Keratinocyte (primary cell): ENCODE results near the gene MEGF11. TPM values are rescaled to one million over a fixed set of nuclear protein-coding genes. Genes with fewer than 3 reads are reported as not detected.

Experiments
- DNase-seq: peaks from one replicate; pipeline ENCODE4 v3.0.0-alpha.2; 2011; ENCODE audit warnings: low read depth, missing footprints, low spot score
- FAIRE-seq: peaks from 2 replicates; lab custom pipeline; 2011; peaks lifted over from hg19 to GRCh38; lab: Jason Lieb, UNC
- H2AFZ ChIP-seq: 2 replicates; pipeline ENCODE4 v1.6.0; 2012; ENCODE audit warnings: low read length, control low read depth, inconsistent platforms; ENCODE audit not compliant: control insufficient read depth
- H3K27ac ChIP-seq: 2 replicates; pipeline ENCODE4 v1.5.1; 2011; ENCODE audit warnings: low read length; ENCODE audit not compliant: control insufficient read depth, insufficient read depth
- H3K27me3 ChIP-seq: 3 replicates; pipeline ENCODE4 v1.6.0; 2011; ENCODE audit warnings: low read length; ENCODE audit not compliant: control insufficient read depth, insufficient read depth; ENCODE audit errors: extremely low read depth
- H3K36me3 ChIP-seq, 2 experiments: 2 replicates in 1 of 2; 3 replicates in 1 of 2; pipeline ENCODE4 v1.5.1; 2011; ENCODE audit warnings: low read length in 2 of 2, mild to moderate bottlenecking in 1 of 2; ENCODE audit not compliant: control insufficient read depth in 2 of 2, insufficient read depth in 2 of 2; ENCODE audit errors: extremely low read depth in 1 of 2
- H3K4me1 ChIP-seq: 3 replicates; pipeline ENCODE4 v1.5.1; 2011; ENCODE audit warnings: low read length; ENCODE audit not compliant: control insufficient read depth, insufficient read depth; ENCODE audit errors: extremely low read depth
- H3K4me2 ChIP-seq: 3 replicates; pipeline ENCODE4 v1.6.0; 2011; ENCODE audit warnings: low read depth, low read length; ENCODE audit not compliant: control insufficient read depth, insufficient read depth; ENCODE audit errors: extremely low read depth
- H3K4me3 ChIP-seq, 3 experiments: fragments of 200-600 bp in 1 of 3; sonication (generic) in 1 of 3; 2 replicates in 2 of 3; 3 replicates in 1 of 3; pipeline ENCODE4 v1.5.1; 2011 to 2016; ENCODE audit warnings: low read length in 3 of 3, mild to moderate bottlenecking in 3 of 3, control low read depth in 2 of 3, inconsistent platforms in 1 of 3, low read depth in 1 of 3, mixed read lengths in 1 of 3, mixed run types in 1 of 3, moderate library complexity in 1 of 3; ENCODE audit not compliant: control insufficient read depth in 2 of 3, insufficient read depth in 2 of 3; ENCODE audit errors: extremely low read depth in 1 of 3
- H3K79me2 ChIP-seq: 2 replicates; pipeline ENCODE4 v1.6.0; 2012; ENCODE audit warnings: low read length; ENCODE audit not compliant: control insufficient read depth, insufficient read depth
- H3K9ac ChIP-seq: 3 replicates; pipeline ENCODE4 v1.6.0; 2011; ENCODE audit warnings: low read length; ENCODE audit not compliant: control insufficient read depth, insufficient read depth; ENCODE audit errors: extremely low read depth
- H3K9me1 ChIP-seq: 3 replicates; pipeline ENCODE4 v1.6.0; 2011; ENCODE audit warnings: low read length; ENCODE audit not compliant: control insufficient read depth, insufficient read depth; ENCODE audit errors: extremely low read depth
- H3K9me3 ChIP-seq: 2 replicates; pipeline ENCODE4 v1.5.1; 2012; ENCODE audit warnings: low read depth, low read length; ENCODE audit not compliant: control insufficient read depth
- H4K20me1 ChIP-seq: 3 replicates; pipeline ENCODE4 v1.6.0; 2011; ENCODE audit warnings: low read length; ENCODE audit not compliant: control insufficient read depth, insufficient read depth; ENCODE audit errors: extremely low read depth
- CTCF ChIP-seq, 3 experiments: IDR thresholded peaks in 1 of 3; conservative IDR thresholded peaks in 1 of 3; optimal IDR thresholded peaks in 1 of 3; 2 replicates in 2 of 3; 3 replicates in 1 of 3; pipeline versions ENCODE3 to v1.5.1; 2011; ENCODE audit warnings: low read length in 3 of 3, mild to moderate bottlenecking in 3 of 3, moderate library complexity in 2 of 3, control low read depth in 1 of 3, inconsistent platforms in 1 of 3; ENCODE audit not compliant: insufficient read depth in 2 of 3; ENCODE audit errors: extremely low read depth in 1 of 3
- EZH2 ChIP-seq: IDR thresholded peaks from one replicate; pipeline ENCODE4 v1.6.1; 2012; ENCODE audit warnings: inconsistent platforms, mild to moderate bottlenecking, low read length, moderate library complexity
- dilution Hi-C: fragments of 300-500 bp; cut with MboI; formaldehyde crosslinking; loops from one replicate; pipeline ENCODE4 v1.7.0; 2020; ENCODE audit warnings: low sequenced_read_pairs; ENCODE audit not compliant: extremely low pct_ligation_motif_present
- polyA plus RNA-seq, 5 experiments: library from polyadenylated mRNA; depleted of rRNA in 3 of 5; stranded (reverse) in 3 of 5; stranded (forward) in 1 of 5; unstranded in 1 of 5; fragments of >200 nt; gene quantifications; 1 replicate in 1 of 5; 2 replicates in 3 of 5; 3 replicates in 1 of 5; pipeline versions ENCODE4 v1.2.1 to v1.2.3, GENCODE V29; 2011 to 2012; ENCODE audit warnings: missing spikeins in 2 of 5, low read depth in 1 of 5, low replicate concordance in 1 of 5

MEGF11 gene
- polyA plus RNA-seq, 1 donor (not counting 4 experiments of a cell fraction or from before 2014, with no cell fraction given), result not detected

- Histone ChIP-seq H3K9me1 (no peaks in the 10 kb centered on the region), H3K9ac (no peak overlapping the region), H3K27me3 (peaks cover 19% of the 10 kb centered on the region), H3K4me3 (no peak overlapping the region), H4K20me1 (no peaks in the 10 kb centered on the region), H3K4me2 (no peak overlapping the region), H3K36me3 (no peaks in the 10 kb centered on the region), H3K4me1 (peaks cover 8% of the 10 kb centered on the region), H3K79me2 (no peaks in the 10 kb centered on the region), H3K27ac (no peak overlapping the region), H3K9me3 (no peaks in the 10 kb centered on the region), H2AFZ (no peak overlapping the region)
- dilution Hi-C loops, result no loop called here
- DNase-seq (no peak), FAIRE-seq (no peak)
- TF ChIP-seq EZH2, result no peak
- no peak for TF ChIP-seq CTCF (optimal IDR thresholded peaks at IDR 0.05 in 1 of 3, IDR thresholded peaks at IDR 0.05 in 1 of 3, conservative IDR thresholded peaks at IDR 0.05 in 1 of 3; ENCODE audit: extremely low read depth in 1 of 3, insufficient read depth in 2 of 3, low read length in 3 of 3)
Observed at GRCh38 chr15:66078929-66079275, 174.6 kb downstream of the MEGF11 start.

- Histone ChIP-seq H2AFZ (no peak overlapping the region), H3K27ac (no peak overlapping the region), H3K27me3 (peaks cover 19% of the 10 kb centered on the region), H3K79me2 (no peaks in the 10 kb centered on the region), H3K9me1 (no peaks in the 10 kb centered on the region), H3K4me3 (no peak overlapping the region), H3K9me3 (no peaks in the 10 kb centered on the region), H4K20me1 (no peaks in the 10 kb centered on the region), H3K9ac (no peak overlapping the region), H3K4me1 (peaks cover 8% of the 10 kb centered on the region), H3K4me2 (no peak overlapping the region), H3K36me3 (no peaks in the 10 kb centered on the region)
- DNase-seq, result no peak
- TF ChIP-seq EZH2 (no peak), CTCF (optimal IDR thresholded peaks at IDR 0.05 in 1 of 3, IDR thresholded peaks at IDR 0.05 in 1 of 3, conservative IDR thresholded peaks at IDR 0.05 in 1 of 3; ENCODE audit: extremely low read depth in 1 of 3, insufficient read depth in 2 of 3, low read length in 3 of 3) (no peak)
- dilution Hi-C loops, result no loop called here
- FAIRE-seq, result no peak
Observed at GRCh38 chr15:66078196-66078928, 175.2 kb downstream of the MEGF11 start.
